OCI-LY7 (cell line): ENCODE data around the gene ASB7.

Experiments
- EZH2phosphoT487 ChIP-seq: fragments of 200-600 bp; sonication (generic); IDR thresholded peaks from 2 replicates; pipeline ENCODE4 v1.6.1; 2018; ENCODE audit warnings: low read depth, borderline replicate concordance, mild to moderate bottlenecking, mixed run types, antibody characterized with exemption, low read length, moderate library complexity, mixed read lengths
- TF ChIP-seq, protein P1 (sequence below): fragments of 200-600 bp; sonication (generic); conservative IDR thresholded peaks from 2 replicates; pipeline ENCODE4 v1.5.1; 2014; ENCODE audit warnings: mild to moderate bottlenecking, antibody characterized with exemption, low read length, moderate library complexity, mixed read lengths

DNA sequence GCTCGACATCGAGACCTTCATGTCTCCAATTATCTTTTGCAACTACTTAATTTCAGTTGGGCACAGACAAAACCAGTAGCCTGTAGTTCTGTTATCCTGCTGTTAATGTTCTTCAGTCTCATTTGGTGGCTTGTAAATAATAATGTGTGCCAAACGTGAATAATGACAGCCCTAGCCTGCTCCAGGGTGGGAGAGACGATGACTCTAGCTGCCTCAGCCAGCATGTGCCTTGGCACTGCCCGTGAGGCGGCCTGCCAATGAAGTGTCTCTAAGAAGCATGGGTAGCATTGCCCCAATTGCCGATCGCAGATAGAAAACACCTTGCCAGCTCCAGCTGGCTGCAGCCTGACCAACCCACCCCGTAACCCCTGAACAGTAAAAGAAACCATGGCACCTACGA, 58.8 kb downstream of the ASB7 start:
- TF ChIP-seq, protein P1, sequence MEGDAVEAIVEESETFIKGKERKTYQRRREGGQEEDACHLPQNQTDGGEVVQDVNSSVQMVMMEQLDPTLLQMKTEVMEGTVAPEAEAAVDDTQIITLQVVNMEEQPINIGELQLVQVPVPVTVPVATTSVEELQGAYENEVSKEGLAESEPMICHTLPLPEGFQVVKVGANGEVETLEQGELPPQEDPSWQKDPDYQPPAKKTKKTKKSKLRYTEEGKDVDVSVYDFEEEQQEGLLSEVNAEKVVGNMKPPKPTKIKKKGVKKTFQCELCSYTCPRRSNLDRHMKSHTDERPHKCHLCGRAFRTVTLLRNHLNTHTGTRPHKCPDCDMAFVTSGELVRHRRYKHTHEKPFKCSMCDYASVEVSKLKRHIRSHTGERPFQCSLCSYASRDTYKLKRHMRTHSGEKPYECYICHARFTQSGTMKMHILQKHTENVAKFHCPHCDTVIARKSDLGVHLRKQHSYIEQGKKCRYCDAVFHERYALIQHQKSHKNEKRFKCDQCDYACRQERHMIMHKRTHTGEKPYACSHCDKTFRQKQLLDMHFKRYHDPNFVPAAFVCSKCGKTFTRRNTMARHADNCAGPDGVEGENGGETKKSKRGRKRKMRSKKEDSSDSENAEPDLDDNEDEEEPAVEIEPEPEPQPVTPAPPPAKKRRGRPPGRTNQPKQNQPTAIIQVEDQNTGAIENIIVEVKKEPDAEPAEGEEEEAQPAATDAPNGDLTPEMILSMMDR = no peak
- TF ChIP-seq EZH2phosphoT487 = no peak
